SH-SY5Y (cell line): ENCODE data around the gene ACTR6.

ENCODE experiments used
- GATA2 ChIP-seq: IDR thresholded peaks from 2 replicates; pipeline ENCODE4 v1.6.1; 2011; ENCODE audit warnings: mild to moderate bottlenecking, low read depth, low read length
- GATA3 ChIP-seq: IDR thresholded peaks from 2 replicates; pipeline ENCODE4 v1.6.1; 2011; ENCODE audit warnings: low read depth, mild to moderate bottlenecking, low read length, moderate library complexity

GRCh38 chr12:100201604-100202423 is 1.2 kb downstream of the ACTR6 start:
- TF ChIP-seq GATA2 (no peak), GATA3 (no peak)
